H1 (cell line): Measurements from ENCODE around the gene RCOR2. TPM values are rescaled to one million over a fixed set of nuclear protein-coding genes. Genes with fewer than 3 reads are reported as not detected.

ENCODE experiments used
- ASH2L ChIP-seq: fragments of 200-600, 300-600 bp; sonication (generic); IDR thresholded peaks from one replicate; pipeline ENCODE4 v1.7.1; 2017; ENCODE audit warnings: low read length
- CBX5 ChIP-seq: fragments of 300-800, 300-1000 bp; sonication (generic); IDR thresholded peaks from 2 replicates; pipeline ENCODE4 v1.7.1; 2016; ENCODE audit warnings: antibody characterized with exemption, low read length, low read depth
- CBX8 ChIP-seq: fragments of 300-800, 300-1000 bp; sonication (generic); IDR thresholded peaks from 2 replicates; pipeline ENCODE4 v1.7.1; 2016; ENCODE audit warnings: low read depth, low read length, borderline replicate concordance
- CHD1 ChIP-seq: IDR thresholded peaks from 2 replicates; pipeline ENCODE4 v1.6.1; 2012; ENCODE audit warnings: low read depth, low read length, improper control_type of control experiment
- EP300 ChIP-seq, 2 experiments: IDR thresholded peaks; 1 replicate in 1 of 2; 2 replicates in 1 of 2; pipeline ENCODE4 v1.6.1; 2011 to 2012; ENCODE audit warnings: low read depth in 2 of 2, low read length in 2 of 2, mild to moderate bottlenecking in 2 of 2, borderline replicate concordance in 1 of 2, inconsistent platforms in 1 of 2, moderate library complexity in 1 of 2
- GABPA ChIP-seq: IDR thresholded peaks from 2 replicates; pipeline ENCODE4 v1.6.1; 2011; ENCODE audit warnings: mild to moderate bottlenecking, low read length, moderate library complexity, borderline replicate concordance; ENCODE audit not compliant: insufficient read depth
- KDM1A ChIP-seq: fragments of 200-600, 300-600 bp; sonication (generic); IDR thresholded peaks from 2 replicates; pipeline ENCODE4 v1.7.1; 2016; ENCODE audit warnings: mild to moderate bottlenecking, low read length, borderline replicate concordance
- KDM5A ChIP-seq: fragments of 200-600 bp; IDR thresholded peaks from 2 replicates; pipeline ENCODE4 v1.7.1; 2012; ENCODE audit warnings: mild to moderate bottlenecking, low read length, inconsistent platforms, mixed read lengths
- NRF1 ChIP-seq: IDR thresholded peaks from 2 replicates; pipeline ENCODE4 v1.6.1; 2011; ENCODE audit warnings: mild to moderate bottlenecking, low read depth, low read length, improper control_type of control experiment
- POLR2A ChIP-seq, 2 experiments: IDR thresholded peaks; 1 replicate in 1 of 2; 2 replicates in 1 of 2; pipeline ENCODE4 v1.6.1; 2011; ENCODE audit warnings: low read depth in 2 of 2, low read length in 2 of 2, mild to moderate bottlenecking in 2 of 2; ENCODE audit errors: control extremely low read depth in 1 of 2
- RBBP5 ChIP-seq: IDR thresholded peaks from 2 replicates; pipeline ENCODE4 v1.7.1; 2012; ENCODE audit warnings: low read depth, mild to moderate bottlenecking, inconsistent platforms, low read length, moderate library complexity, borderline replicate concordance
- RXRA ChIP-seq: IDR thresholded peaks from 2 replicates; pipeline ENCODE4 v1.6.1; 2011; ENCODE audit warnings: low read depth, mild to moderate bottlenecking, low read length, moderate library complexity; ENCODE audit not compliant: insufficient read depth
- SP4 ChIP-seq: IDR thresholded peaks from 2 replicates; pipeline ENCODE4 v1.6.1; 2012; ENCODE audit warnings: low read length, inconsistent platforms
- SRF ChIP-seq: IDR thresholded peaks from 2 replicates; pipeline ENCODE4 v1.6.1; 2011; ENCODE audit warnings: mild to moderate bottlenecking, low read depth, low read length, moderate library complexity
- TBP ChIP-seq: IDR thresholded peaks from 2 replicates; pipeline ENCODE4 v1.6.1; 2011; ENCODE audit warnings: low read depth, low read length, improper control_type of control experiment
- polyA plus RNA-seq, 7 experiments: library from polyadenylated mRNA; depleted of rRNA in 3 of 7; stranded (reverse) in 5 of 7; unstranded in 2 of 7; fragments of >200 nt in 5 of 7; fragments of 200-250 nt in 2 of 7; gene quantifications; 1 replicate in 5 of 7; 2 replicates in 1 of 7; 4 replicates in 1 of 7; pipeline versions ENCODE4 v1.2.1 to v1.2.3, GENCODE V29; 2011 to 2013; ENCODE audit warnings: missing spikeins in 2 of 7, mixed read lengths in 2 of 7
- total RNA-seq: library from RNA; stranded (reverse); fragmentation: NEBNext Ultra II Directional; extraction: Animal tissue kit (Norgen Biotek cat#: 25700); gene quantifications from 2 replicates; pipeline ENCODE4 v1.2.1, GENCODE V29; 2021

The RCOR2 gene
- total and polyA plus RNA-seq, 2 of the 8 experiments (the other 6 are each of a cell fraction or from before 2014, with no cell fraction given) = 54.6 to 78.0 TPM

- TF ChIP-seq KDM1A = no peak
- TF ChIP-seq ASH2L = no peak
- no peak for TF ChIP-seq CBX5
- TF ChIP-seq KDM5A = no peak
- no peak for TF ChIP-seq EP300 (IDR thresholded peaks at IDR 0.05; ENCODE audit: borderline replicate concordance in 1 of 2, low read depth in 2 of 2, low read length in 2 of 2)
- no peak for TF ChIP-seq CHD1
- no peak for TF ChIP-seq GABPA
- no peak for TF ChIP-seq CBX8
- no peak for TF ChIP-seq NRF1
- no peak for TF ChIP-seq POLR2A (IDR thresholded peaks at IDR 0.05; ENCODE audit: control extremely low read depth in 1 of 2, low read depth in 2 of 2, low read length in 2 of 2)
- TF ChIP-seq TBP = peak; percentile 10; the same call in 1 of the 2 replicates
- TF ChIP-seq SRF = no peak
- TF ChIP-seq SP4 = 0 out of 2 replicates have a peak, but pooled peaks have one; percentile 20
- TF ChIP-seq RBBP5 = no peak
- TF ChIP-seq RXRA = no peak
- TF ChIP-seq, all 59 proteins: peak for 8
Measured at GRCh38 chr11:63907808-63908530, 9.0 kb downstream of the RCOR2 start (continued).
